ELF-1 (cell line): Measurements from ENCODE around the gene PITX1.
"Not testable (repeated sequence)": the region's sequence is repeated elsewhere in the genome, so short reads cannot be mapped to it uniquely, and the experiment has no call there.

Experiments used
- DNase-seq: peaks from one replicate; pipeline ENCODE4 v3.0.0-alpha.2; 2016; ENCODE audit warnings: low read depth, low spot score

Gene PITX1

GRCh38 chr5:135033901-135034235, at the start of gene PITX1:
Gene PITX1 (minus strand): TSS chr5:135034228. CDS start chr5:135033881, 347 bp downstream.
- DNase-seq: no peak

GRCh38 chr5:135083334-135083733, 49.3 kb upstream of the PITX1 start:
- not testable (repeated sequence) for DNase-seq

- DNase-seq: no peak
Observed at GRCh38 chr5:135081240-135081639, 47.2 kb upstream of the PITX1 start.

- no peak for DNase-seq
Observed at GRCh38 chr5:135079760-135080159, 45.7 kb upstream of the PITX1 start.

- DNase-seq: no peak
Observed at GRCh38 chr5:135079099-135079681, 45.2 kb upstream of the PITX1 start.

GRCh38 chr5:135076801-135077200, 42.8 kb upstream of the PITX1 start:
- DNase-seq: no peak

GRCh38 chr5:135076051-135076491, 42.0 kb upstream of the PITX1 start:
- no peak for DNase-seq

GRCh38 chr5:135075621-135076020, 41.6 kb upstream of the PITX1 start:
- DNase-seq: no peak

GRCh38 chr5:135073761-135074345, 39.8 kb upstream of the PITX1 start:
- DNase-seq: no peak

GRCh38 chr5:135072387-135073281, 38.6 kb upstream of the PITX1 start:
- peak; percentile 57 for DNase-seq

- no peak for DNase-seq
Observed at GRCh38 chr5:135071311-135071710, 37.3 kb upstream of the PITX1 start.

- DNase-seq: no peak
Observed at GRCh38 chr5:135069895-135070657, 36.0 kb upstream of the PITX1 start.

- peak; percentile 40 for DNase-seq
Observed at GRCh38 chr5:135069016-135069770, 35.2 kb upstream of the PITX1 start.

GRCh38 chr5:135067587-135067986, 33.6 kb upstream of the PITX1 start:
- DNase-seq: no peak

- no peak for DNase-seq
Observed at GRCh38 chr5:135066781-135067180, 32.8 kb upstream of the PITX1 start.

- DNase-seq: no peak
Observed at GRCh38 chr5:135065306-135066265, 31.6 kb upstream of the PITX1 start.

- DNase-seq: no peak
Observed at GRCh38 chr5:135064235-135064570, 30.2 kb upstream of the PITX1 start.

GRCh38 chr5:135063511-135064234, 29.6 kb upstream of the PITX1 start:
- no peak for DNase-seq

GRCh38 chr5:135063056-135063445, 29.0 kb upstream of the PITX1 start:
- no peak for DNase-seq
